AG04450 (cell line): Measurements from ENCODE around the gene IDI1. TPM values are rescaled to one million over a fixed set of nuclear protein-coding genes. Genes with fewer than 3 reads are reported as not detected.

Experiments
- CTCF ChIA-PET: fragments of 300-600, 350-600 bp; formaldehyde crosslinking; extraction: SDS; loops from one replicate; lab custom pipeline; 2022; ENCODE audit warnings: antibody characterized with exemption, inconsistent platforms; lab: Charles Lee
- POLR2A ChIA-PET: fragments of 350-600 bp; formaldehyde crosslinking; extraction: SDS; loops from one replicate; lab custom pipeline; 2021; ENCODE audit warnings: antibody characterized with exemption, inconsistent platforms; lab: Yijun Ruan, JAX
- DNase-seq: peaks from one replicate; pipeline ENCODE4 v3.0.0-alpha.2; 2011; ENCODE audit warnings: low read depth, low spot score
- H3K27ac ChIP-seq: one replicate; pipeline ENCODE4 v1.5.1; 2012; ENCODE audit warnings: low read depth, low read length, control low read depth
- H3K27me3 ChIP-seq: one replicate; pipeline ENCODE4 v1.6.0; 2012; ENCODE audit warnings: low read length; ENCODE audit not compliant: control insufficient read depth, insufficient read depth
- H3K4me3 ChIP-seq: 2 replicates; pipeline ENCODE4 v1.5.1; 2011; ENCODE audit warnings: mild to moderate bottlenecking, low read depth, low read length, control low read depth
- H3K9me3 ChIP-seq: 2 replicates; pipeline ENCODE4 v1.5.1; 2012; ENCODE audit warnings: low read length; ENCODE audit not compliant: control insufficient read depth, insufficient read depth
- CTCF ChIP-seq: IDR thresholded peaks from 2 replicates; pipeline ENCODE4 v1.5.1; 2011; ENCODE audit warnings: low read depth, low read length, control low read depth, inconsistent platforms
- polyA plus RNA-seq: library from polyadenylated mRNA; depleted of rRNA; stranded (reverse); fragments of >200 nt; gene quantifications from 2 replicates; pipeline ENCODE4 v1.2.3, GENCODE V29; 2011

IDI1 gene
- polyA plus RNA-seq, 1 experiment: 37.6 TPM

GRCh38 chr10:997266-998022 lies 51.5 kb downstream of the IDI1 start:
- TF ChIP-seq CTCF: no peak
- no peak for DNase-seq
- ChIA-PET CTCF (no interaction called here), POLR2A (no interaction called here)
- H3K9me3 ChIP-seq: peaks cover 4% of the 10 kb centered on the region; the same call in 1 of the 2 replicates
- no peaks in the 10 kb centered on the region for H3K27me3 ChIP-seq
- no peak overlapping the region for H3K4me3 ChIP-seq
- no peak overlapping the region for H3K27ac ChIP-seq

DNA sequence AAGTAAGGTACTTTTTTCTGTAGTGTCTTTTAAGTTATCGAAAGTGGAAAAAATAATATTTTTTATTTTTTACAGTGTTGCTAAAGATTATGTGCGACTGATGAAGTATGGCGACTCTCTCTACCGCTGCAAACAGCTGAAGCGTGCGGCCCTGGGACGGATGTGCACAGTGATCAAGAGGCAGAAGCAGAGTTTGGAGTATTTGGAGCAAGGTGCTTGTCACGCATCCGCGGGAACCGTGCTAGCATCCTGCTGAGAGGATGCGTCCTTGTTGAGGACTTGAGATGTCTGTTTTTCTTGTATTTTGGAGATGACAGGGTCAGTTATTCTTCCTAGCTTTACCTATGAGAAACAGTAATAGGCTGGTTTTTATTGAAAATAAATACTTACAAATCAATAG lies 52.9 kb downstream of the IDI1 start:
- H3K4me3 ChIP-seq: no peak overlapping the region
- no peak for TF ChIP-seq CTCF
- no peaks in the 10 kb centered on the region for H3K27me3 ChIP-seq
- ChIA-PET CTCF (no interaction called here), POLR2A (no interaction called here)
- no peak overlapping the region for H3K27ac ChIP-seq
- no peaks in the 10 kb centered on the region for H3K9me3 ChIP-seq
- no peak for DNase-seq

DNA sequence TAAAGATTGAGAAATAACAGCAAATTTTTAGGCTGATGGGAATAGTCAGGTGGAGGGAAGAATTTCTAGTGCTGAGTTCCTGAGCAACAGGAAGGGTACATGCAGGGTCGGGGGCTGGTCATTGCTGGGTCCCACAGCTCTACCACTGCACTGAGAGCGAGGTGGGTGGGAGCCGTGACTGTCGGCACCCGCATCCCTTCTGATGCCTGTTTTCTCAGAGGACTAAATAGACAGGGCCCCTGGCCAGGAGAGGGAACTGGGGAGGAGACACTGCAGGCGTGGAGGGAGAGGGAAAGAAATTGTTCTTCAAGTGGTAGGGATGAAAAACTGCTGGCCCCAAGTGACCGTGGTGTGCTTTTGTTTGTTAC lies 53.4 kb downstream of the IDI1 start:
- no peak for TF ChIP-seq CTCF
- Histone ChIP-seq H3K27me3 (no peaks in the 10 kb centered on the region), H3K27ac (no peak overlapping the region), H3K9me3 (no peaks in the 10 kb centered on the region), H3K4me3 (no peak overlapping the region)
- ChIA-PET POLR2A (interaction anchor here (0.8 kb wide), 1 partner anchor 9 kb away, joined by 3 read pairs; no protein-coding TSS in a partner anchor), CTCF (no interaction called here)
- DNase-seq: no peak

DNA sequence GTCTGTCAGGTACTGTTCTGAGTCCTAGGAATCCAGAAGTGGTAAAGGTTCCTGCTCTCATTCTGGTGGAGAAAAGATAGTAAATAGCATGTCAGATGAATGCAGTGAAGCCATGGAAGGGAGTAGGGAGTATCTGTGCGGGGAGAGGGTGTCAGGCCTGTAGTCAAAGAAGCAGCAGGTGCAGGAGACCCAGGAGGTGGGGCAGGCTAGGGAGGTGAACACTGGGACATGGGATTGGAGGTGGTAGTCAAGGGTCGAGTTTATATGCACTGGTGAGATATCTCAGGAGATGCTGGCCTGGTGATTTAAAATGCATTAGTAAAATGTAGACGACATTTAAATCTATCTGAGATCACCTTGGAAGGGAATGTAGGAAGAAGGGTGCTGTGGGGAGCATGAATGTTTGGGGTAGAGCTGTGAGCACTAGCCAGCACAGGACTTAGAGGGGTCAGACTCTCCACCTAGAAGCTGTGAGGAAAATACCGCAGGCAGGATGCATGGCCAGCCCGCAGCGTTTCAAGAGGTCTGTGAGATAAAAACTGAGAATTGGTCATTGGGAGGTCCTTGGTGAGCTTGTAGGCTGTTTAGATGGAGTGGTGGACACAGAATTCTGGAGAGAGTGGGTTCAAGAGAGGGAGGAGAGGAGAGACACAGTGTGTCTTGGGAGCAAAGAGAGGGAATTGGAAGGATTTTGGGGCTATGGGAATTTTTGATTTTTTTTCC lies 53.9 kb downstream of the IDI1 start:
- ChIA-PET POLR2A (interaction anchor here (0.8 kb wide), 1 partner anchor 9 kb away, joined by 3 read pairs; no protein-coding TSS in a partner anchor), CTCF (no interaction called here)
- TF ChIP-seq CTCF: no peak
- Histone ChIP-seq H3K27me3 (no peaks in the 10 kb centered on the region), H3K9me3 (no peaks in the 10 kb centered on the region), H3K27ac (no peak overlapping the region), H3K4me3 (no peak overlapping the region)
- no peak for DNase-seq

GRCh38 chr10:992871-993270 lies 56.0 kb downstream of the IDI1 start:
- peaks cover 1% of the 10 kb centered on the region; the same call in 1 of the 2 replicates for H3K9me3 ChIP-seq
- no peaks in the 10 kb centered on the region for H3K27me3 ChIP-seq
- DNase-seq: no peak
- no peak for TF ChIP-seq CTCF
- no peak overlapping the region for H3K27ac ChIP-seq
- no peak overlapping the region for H3K4me3 ChIP-seq
- ChIA-PET POLR2A (no interaction called here), CTCF (no interaction called here)
